Activated CD8-positive, alpha-beta T cell treated with anti-CD3 and anti-CD28 coated beads, Interleukin-2, amount 10 ng/mL, durations not matched to agents 7 days and 5 days (primary cell): ENCODE measurements around the gene SEC14L5. TPM values are rescaled to one million over a fixed set of nuclear protein-coding genes. Genes with fewer than 3 reads are reported as not detected.
"Not testable (repeated sequence)": the region's sequence is repeated elsewhere in the genome, so short reads cannot be mapped to it uniquely, and the experiment has no call there.

ENCODE experiments used
- ATAC-seq: fragments of 150-1000 bp; cut with Tn5 transposase; one replicate; pipeline ENCODE4 v1.10.0; 2021; ENCODE audit warnings: moderate library complexity
- CTCF ChIA-PET: fragments of 350-600 bp; sonication (Branson Sonifier 250); formaldehyde crosslinking; loops from one replicate; lab custom pipeline; 2021; ENCODE audit warnings: antibody characterized with exemption; lab: Charles Lee
- POLR2A ChIA-PET: fragments of 350-600 bp; sonication (Branson Sonifier 250); formaldehyde crosslinking; loops from one replicate; lab custom pipeline; 2021; ENCODE audit warnings: antibody characterized with exemption; lab: Charles Lee
- DNase-seq: peaks from one replicate; pipeline ENCODE4 v3.0.0-alpha.2; 2020
- H3K27ac Mint-ChIP-seq: one replicate; pipeline ENCODE4 v1.8.0; 2021; ENCODE audit warnings: mild to moderate bottlenecking, mixed read lengths
- H3K27me3 Mint-ChIP-seq: one replicate; pipeline ENCODE4 v1.8.0; 2021; ENCODE audit warnings: low read depth, mixed read lengths
- H3K36me3 Mint-ChIP-seq: one replicate; pipeline ENCODE4 v1.8.0; 2021; ENCODE audit warnings: low read depth, mixed read lengths
- H3K4me1 Mint-ChIP-seq: one replicate; pipeline ENCODE4 v1.8.0; 2021; ENCODE audit warnings: low read depth, mixed read lengths
- H3K4me3 Mint-ChIP-seq: one replicate; pipeline ENCODE4 v1.8.0; 2021; ENCODE audit warnings: mild to moderate bottlenecking, mixed read lengths
- H3K9me3 Mint-ChIP-seq: one replicate; pipeline ENCODE4 v1.8.0; 2022; ENCODE audit warnings: mixed read lengths; ENCODE audit not compliant: insufficient read depth
- total RNA-seq, 2 experiments: library from RNA; stranded (reverse); gene quantifications; one replicate each; pipeline ENCODE4 v1.2.3, GENCODE V29; 2021

The SEC14L5 gene
- total RNA-seq, 2 experiments from 2014 or later, result not detected

DNA sequence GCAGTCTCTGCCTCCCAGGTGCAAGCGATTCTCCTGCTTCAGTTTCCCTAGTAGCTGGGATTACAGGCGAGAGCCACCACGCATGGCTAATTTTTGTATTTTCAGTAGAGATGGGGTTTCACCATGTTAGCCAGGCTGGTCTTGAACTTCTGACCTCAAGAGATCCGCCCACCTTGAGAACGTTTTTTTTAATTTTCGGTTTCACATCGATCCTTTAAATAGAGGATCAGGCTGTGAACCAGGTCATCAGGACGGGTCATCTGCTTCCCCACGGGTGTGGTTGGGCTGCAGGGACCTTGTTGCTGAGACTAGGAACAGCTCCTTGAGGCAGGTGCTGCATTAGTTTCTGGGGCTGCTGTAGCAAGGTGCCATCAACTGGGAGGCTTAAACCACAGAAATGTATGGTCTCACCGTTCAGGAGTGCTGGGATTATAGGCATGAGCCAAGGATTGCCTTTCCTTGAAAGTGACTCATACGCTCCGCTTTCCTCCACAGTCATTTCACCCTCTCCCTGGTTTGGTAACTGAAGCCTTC, 83.5 kb downstream of the SEC14L5 start:
- Mint-ChIP-seq H3K4me1 (no peaks in the 10 kb centered on the region), H3K36me3 (no peaks in the 10 kb centered on the region), H3K4me3 (no peak overlapping the region), H3K27me3 (no peaks in the 10 kb centered on the region), H3K9me3 (no peaks in the 10 kb centered on the region), H3K27ac (no peak overlapping the region)
- ChIA-PET CTCF (no interaction called here), POLR2A (interaction anchor here (0.7 kb wide), 1 partner anchor 254 kb away, joined by 3 read pairs; no protein-coding TSS in a partner anchor)
- ATAC-seq, result no peak
- no peak for DNase-seq

DNA sequence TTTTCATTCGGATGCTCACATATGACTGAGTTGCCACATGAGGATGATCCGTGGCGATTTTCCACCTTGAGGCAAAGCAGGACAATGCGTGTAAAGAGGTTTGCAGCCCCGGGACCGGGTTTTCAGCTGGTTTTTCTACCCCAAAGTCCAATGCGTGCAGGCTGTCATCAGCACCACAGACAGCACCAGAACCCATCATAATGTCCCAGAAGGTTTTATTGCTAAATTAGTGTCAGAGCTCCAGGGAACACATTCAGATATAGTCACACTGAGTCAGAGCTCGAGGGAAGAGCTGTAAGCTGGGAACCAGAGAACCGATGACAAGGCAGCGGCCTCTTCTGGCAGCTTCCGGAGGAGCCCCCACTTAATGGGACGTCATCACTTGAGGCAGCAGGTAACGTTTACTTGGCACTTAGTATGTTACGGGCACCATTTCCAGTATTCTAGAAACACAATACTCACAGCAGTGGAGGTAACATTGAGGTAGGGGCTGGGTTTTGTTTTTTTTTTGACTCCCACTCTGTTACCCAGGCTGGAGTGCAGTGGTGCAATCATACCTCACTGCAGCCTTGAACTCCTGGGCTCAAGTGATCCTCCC, 84.5 kb downstream of the SEC14L5 start:
- no peaks in the 10 kb centered on the region for H3K27me3 Mint-ChIP-seq
- no peaks in the 10 kb centered on the region for H3K36me3 Mint-ChIP-seq
- H3K4me3 Mint-ChIP-seq, result no peak overlapping the region
- CTCF ChIA-PET, result interaction anchor here (1.4 kb wide), 1 partner anchor 14 kb away, joined by 4 read pairs; no protein-coding TSS in a partner anchor
- POLR2A ChIA-PET, result interaction anchor here (0.7 kb wide), 1 partner anchor 255 kb away, joined by 3 read pairs; no protein-coding TSS in a partner anchor
- no peak for ATAC-seq
- DNase-seq, result no peak
- H3K4me1 Mint-ChIP-seq, result no peaks in the 10 kb centered on the region
- no peak overlapping the region for H3K27ac Mint-ChIP-seq
- H3K9me3 Mint-ChIP-seq, result no peaks in the 10 kb centered on the region

DNA sequence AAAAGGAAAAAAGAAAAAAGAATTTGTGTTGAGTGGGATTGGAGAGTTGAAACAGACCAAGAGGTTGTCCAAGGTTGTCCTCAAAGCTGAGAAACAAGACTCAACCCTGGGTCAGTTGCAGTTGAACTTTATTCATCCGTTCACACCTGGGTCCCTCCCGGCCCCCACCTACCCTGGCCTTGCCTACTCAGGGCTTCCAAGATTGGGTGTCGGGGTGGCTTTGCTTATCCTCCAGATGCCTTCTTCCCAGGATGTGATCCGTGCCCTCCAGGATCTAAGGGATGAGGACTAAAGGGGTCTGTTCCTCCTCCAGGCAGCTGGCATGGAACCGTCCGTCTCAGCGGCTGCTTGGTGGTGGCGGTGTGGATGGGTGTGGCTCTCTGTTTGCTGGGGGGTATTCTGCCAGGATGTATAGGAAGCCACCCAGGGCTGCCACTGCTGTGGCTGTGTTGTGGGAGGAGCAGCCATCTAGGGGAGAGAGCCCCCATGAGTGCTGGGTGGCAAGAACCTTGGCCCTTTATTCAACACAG, 85.9 kb downstream of the SEC14L5 start:
- Mint-ChIP-seq H3K27ac (no peak overlapping the region), H3K36me3 (no peaks in the 10 kb centered on the region), H3K9me3 (no peaks in the 10 kb centered on the region), H3K4me3 (no peak overlapping the region), H3K27me3 (no peaks in the 10 kb centered on the region), H3K4me1 (no peaks in the 10 kb centered on the region)
- POLR2A ChIA-PET, result no interaction called here
- CTCF ChIA-PET, result no interaction called here
- no peak for DNase-seq
- ATAC-seq, result no peak

DNA sequence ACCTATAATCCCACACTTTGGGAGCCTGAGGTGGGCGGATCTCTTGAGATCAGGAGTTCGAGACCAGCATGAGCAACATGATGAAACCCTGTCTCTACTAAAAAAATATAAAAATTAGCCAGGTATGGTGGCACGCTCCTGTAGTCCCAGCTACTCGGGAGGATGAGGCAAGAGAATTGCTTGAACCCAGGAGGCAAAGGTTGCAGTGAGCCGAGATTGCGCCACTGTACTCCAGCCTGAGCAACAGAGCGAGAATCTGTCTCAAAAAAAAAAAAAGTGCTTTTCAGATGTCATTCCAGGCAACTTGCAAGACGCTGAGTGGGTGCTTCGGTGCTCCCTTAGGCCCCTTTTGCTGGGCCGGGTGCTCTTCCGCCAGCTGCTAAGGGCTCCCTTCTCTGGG, 86.5 kb downstream of the SEC14L5 start:
- H3K4me1 Mint-ChIP-seq, H3K27ac Mint-ChIP-seq, H3K36me3 Mint-ChIP-seq, CTCF ChIA-PET, H3K27me3 Mint-ChIP-seq, ATAC-seq, H3K4me3 Mint-ChIP-seq, DNase-seq, H3K9me3 Mint-ChIP-seq, POLR2A ChIA-PET: not testable (repeated sequence)

DNA sequence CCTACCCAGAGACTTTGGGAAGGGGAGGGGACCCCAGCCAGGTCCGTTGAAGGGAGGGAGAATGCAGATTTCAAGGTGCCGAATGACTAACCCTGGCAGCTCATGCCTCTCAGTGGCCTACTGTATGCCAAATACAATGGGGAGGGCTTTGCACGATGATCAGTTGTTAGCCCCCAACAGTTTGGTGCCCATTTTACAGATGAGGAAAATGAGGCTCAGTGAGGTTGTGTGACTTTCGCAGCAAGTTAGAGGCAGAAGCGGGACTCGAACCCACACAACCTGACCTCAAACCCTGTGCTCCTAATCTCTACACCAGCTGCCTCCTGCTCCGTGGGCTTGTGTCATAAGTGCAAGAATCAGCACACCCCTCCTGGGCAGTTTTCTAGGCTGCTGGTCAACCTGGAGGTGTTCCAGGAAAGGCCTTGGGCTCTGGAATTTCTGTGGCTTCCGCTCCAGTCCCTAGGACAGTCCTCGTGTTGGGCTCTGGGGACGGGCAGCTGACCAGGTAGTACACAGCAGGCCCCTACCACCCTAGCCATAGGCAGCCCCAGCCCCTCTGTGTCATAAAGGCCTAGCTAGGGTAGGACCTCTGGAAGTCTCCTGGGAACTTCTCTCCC, 87.5 kb downstream of the SEC14L5 start:
- CTCF ChIA-PET, result interaction anchor here (1.1 kb wide), 1 partner anchor 10 kb away, joined by 3 read pairs; no protein-coding TSS in a partner anchor
- Mint-ChIP-seq H3K4me1 (no peaks in the 10 kb centered on the region), H3K27me3 (peaks cover 6% of the 10 kb centered on the region), H3K9me3 (no peaks in the 10 kb centered on the region), H3K36me3 (no peaks in the 10 kb centered on the region), H3K4me3 (no peak overlapping the region), H3K27ac (no peak overlapping the region)
- POLR2A ChIA-PET, result no interaction called here
- DNase-seq (no peak), ATAC-seq (no peak)

DNA sequence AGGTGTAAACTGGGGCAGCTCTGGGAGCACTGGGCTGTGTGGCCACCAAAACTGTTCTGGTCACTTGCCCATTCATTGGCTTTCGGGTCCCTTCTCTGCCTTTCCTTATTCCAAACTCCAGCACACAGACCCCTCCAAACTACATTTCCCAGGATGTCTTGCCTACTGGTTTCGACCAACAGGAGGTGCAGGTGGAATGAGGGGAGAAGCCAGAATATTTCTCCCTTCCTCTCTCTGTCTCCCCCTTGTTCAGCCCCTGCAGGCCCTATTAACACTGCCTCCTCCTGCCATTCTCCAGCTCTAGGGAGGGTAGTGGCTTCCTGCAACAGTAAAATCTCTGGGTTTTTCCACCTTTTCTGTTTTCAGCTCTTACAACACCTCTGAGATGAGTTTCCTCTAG, 88.8 kb downstream of the SEC14L5 start:
- DNase-seq, result no peak
- H3K4me1 Mint-ChIP-seq, result no peaks in the 10 kb centered on the region
- CTCF ChIA-PET, result no interaction called here

DNA sequence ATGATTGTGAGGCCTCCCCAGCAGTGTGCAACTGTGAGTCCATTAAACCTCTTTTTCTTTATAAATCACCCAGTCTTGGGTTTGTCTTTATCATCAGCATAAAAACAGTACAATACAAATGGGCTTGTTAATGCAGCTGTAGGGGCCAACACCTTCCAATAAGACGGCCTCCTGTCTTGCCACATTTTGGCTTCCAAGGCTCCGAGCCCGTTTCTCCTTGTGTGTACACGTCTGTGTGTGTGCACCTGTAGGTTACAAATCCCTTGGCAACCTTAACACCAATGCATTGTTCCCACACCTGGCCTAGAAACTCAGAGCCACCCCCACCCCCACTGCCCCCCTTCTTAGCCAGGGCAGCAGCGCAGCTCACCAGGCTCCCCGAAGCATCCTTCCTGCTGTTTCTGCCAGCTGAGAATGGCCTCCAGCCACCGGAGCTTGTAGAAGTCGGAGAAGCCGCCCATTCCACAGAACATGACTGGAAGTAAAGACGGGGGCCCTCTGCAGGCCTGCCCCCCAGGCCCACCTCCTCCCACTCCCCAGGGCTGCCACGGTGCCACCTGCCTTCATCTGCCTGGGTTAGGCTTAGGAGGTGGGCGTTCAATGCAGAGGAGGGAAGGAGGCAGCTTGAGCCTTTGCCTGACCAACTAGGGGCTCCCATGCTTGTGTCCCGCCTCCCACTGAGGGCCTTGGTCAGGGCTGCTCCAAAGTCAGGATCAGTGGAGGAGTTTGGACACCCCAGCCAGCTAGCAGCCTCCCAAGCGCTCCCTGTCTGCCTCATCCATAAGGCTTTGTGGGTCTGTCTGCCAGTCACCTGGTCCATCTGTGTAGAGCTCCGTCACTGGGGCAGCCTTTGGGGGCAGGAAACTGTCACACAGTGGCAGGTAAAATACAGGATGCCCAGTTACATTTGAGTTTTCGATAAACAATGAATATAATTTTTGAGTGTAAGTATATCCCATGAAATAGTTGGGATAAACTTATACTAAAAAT, 97.0 kb downstream of the SEC14L5 start:
- DNase-seq (no peak), ATAC-seq (no peak)
- CTCF ChIA-PET, result interaction anchor here (1.0 to 1.7 kb wide), 3 partner anchors 9 to 37 kb away, joined by 3 to 6 read pairs (median 3); partner anchors contain the start of gene NAGPA
- Mint-ChIP-seq H3K27me3 (peaks cover 3% of the 10 kb centered on the region), H3K36me3 (no peaks in the 10 kb centered on the region), H3K4me3 (no peak overlapping the region), H3K9me3 (no peaks in the 10 kb centered on the region), H3K27ac (no peak overlapping the region), H3K4me1 (peaks cover 4% of the 10 kb centered on the region)
- POLR2A ChIA-PET, result no interaction called here

More for the DNA sequence above, 88.8 kb downstream of the SEC14L5 start:
- no peak overlapping the region for H3K4me3 Mint-ChIP-seq
- H3K27me3 Mint-ChIP-seq, result peaks cover 6% of the 10 kb centered on the region
- no peak overlapping the region for H3K27ac Mint-ChIP-seq
- H3K36me3 Mint-ChIP-seq, result no peaks in the 10 kb centered on the region
- no peak for ATAC-seq
- POLR2A ChIA-PET, result no interaction called here
- H3K9me3 Mint-ChIP-seq, result no peaks in the 10 kb centered on the region

DNA sequence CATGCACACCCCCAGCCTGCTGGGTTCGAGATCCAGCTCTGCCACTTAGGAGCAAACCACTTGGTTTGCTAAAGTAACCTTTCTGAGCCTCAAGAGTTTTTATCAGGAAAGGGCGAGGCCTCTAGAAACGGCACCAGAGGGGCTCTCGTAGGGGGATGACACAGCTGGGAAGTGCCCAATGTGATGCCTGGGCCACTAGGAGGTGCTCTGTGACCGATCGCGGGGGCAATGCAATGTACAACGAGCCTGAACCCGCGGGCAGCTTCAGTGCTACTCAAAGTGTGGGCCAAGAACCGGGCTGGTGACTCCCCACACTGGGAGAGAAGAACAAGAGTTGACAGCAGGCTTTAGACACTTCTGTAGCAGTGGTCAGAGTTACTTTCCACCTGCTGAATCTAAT, 98.2 kb downstream of the SEC14L5 start:
- peak; percentile 67 for DNase-seq
- POLR2A ChIA-PET, result interaction anchor here (0.8 kb wide), 1 partner anchor 16 kb away, joined by 3 read pairs; no protein-coding TSS in a partner anchor
- H3K27ac Mint-ChIP-seq, result no peak overlapping the region
- no peaks in the 10 kb centered on the region for H3K27me3 Mint-ChIP-seq
- H3K36me3 Mint-ChIP-seq, result no peaks in the 10 kb centered on the region
- H3K9me3 Mint-ChIP-seq, result no peaks in the 10 kb centered on the region
- ATAC-seq, result peak; percentile 92
- H3K4me1 Mint-ChIP-seq, result peaks cover 4% of the 10 kb centered on the region
- no peak overlapping the region for H3K4me3 Mint-ChIP-seq
- CTCF ChIA-PET, result interaction anchor here (0.6 to 2.2 kb wide), 13 partner anchors 8 to 560 kb away, joined by 3 to 8 read pairs (median 4); partner anchors contain the start of genes ALG1 and NAGPA

DNA sequence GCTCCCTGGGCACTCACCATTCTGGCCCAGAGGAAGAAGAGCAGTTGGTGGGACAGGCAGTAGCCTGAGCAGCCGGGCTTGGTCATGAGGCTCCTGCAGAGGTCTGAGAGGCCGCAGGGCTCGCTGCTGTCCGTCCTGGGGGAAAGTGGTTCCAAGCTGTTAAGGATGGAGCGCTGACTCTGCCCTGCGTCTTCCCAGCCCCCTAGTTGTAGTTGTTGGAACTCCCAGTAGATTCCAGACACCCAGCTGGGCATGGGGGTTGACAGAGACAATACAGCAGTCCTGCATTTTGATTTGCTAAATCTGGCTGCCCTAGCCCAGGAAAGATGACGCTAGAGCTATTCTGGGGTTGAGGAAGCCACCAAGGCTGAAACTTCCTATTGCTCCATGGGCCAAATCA, 100.3 kb downstream of the SEC14L5 start:
- DNase-seq, result no peak
- Mint-ChIP-seq H3K27ac (no peak overlapping the region), H3K4me1 (peaks cover 4% of the 10 kb centered on the region), H3K9me3 (no peaks in the 10 kb centered on the region), H3K4me3 (no peak overlapping the region), H3K36me3 (no peaks in the 10 kb centered on the region), H3K27me3 (no peaks in the 10 kb centered on the region)
- POLR2A ChIA-PET, result no interaction called here
- CTCF ChIA-PET, result interaction anchor here (1.4 kb wide), 1 partner anchor 14 kb away, joined by 3 read pairs; no protein-coding TSS in a partner anchor
- ATAC-seq, result no peak

DNA sequence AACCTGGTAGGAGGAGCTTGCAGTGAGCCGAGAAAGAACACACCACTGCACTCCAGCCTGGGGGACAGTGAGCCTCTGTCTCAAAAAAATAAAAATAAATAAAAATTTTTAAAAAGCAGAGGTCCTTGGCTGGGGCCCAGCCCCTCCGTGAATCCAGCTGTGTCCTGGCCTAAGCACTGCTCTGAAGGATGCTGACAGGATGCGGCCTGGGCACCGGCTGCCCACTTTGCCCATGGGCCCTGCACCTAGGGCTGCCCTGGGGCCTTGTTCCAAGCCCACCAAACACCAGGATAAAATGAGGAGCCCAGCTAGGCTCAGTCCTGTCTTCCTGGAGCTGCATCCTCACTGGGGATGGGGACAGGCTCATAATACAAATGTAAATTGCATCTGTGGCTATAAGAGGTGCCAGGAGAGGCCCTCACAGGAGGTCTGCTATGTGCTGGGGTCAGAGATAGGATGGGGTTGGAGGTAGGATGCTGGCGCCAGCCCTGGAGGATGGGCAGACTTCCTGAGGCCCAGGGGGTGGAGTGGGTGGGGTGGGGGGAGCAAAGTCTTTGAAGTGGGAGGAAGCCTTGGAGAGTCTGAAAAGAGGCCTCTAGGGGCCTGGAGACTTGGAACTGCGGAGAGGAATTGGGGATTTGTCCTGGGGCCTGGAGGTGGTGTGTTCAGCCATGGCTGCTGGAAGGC, 101.4 kb downstream of the SEC14L5 start:
- no peak for ATAC-seq
- Mint-ChIP-seq H3K27me3 (no peaks in the 10 kb centered on the region), H3K4me1 (peaks cover 4% of the 10 kb centered on the region), H3K27ac (no peak overlapping the region), H3K4me3 (no peak overlapping the region), H3K9me3 (no peaks in the 10 kb centered on the region), H3K36me3 (no peaks in the 10 kb centered on the region)
- ChIA-PET POLR2A (no interaction called here), CTCF (no interaction called here)
- DNase-seq, result no peak
